Right hindlimb (tissue), 1 donor: ENCODE data around the gene CCDC187.
"Not testable (repeated sequence)": the region's sequence is repeated elsewhere in the genome, so short reads cannot be mapped to it uniquely, and the experiment has no call there.

Experiments
- DNase-seq: peaks from one replicate; pipeline ENCODE4 v3.0.0-alpha.2; 2018

CCDC187 gene

GRCh38 chr9:136303825-136304416 lies at the start of gene CCDC187:
Gene CCDC187, minus strand, starts transcription at chr9:136304094. Its CDS starts 264 bp downstream, at chr9:136303830.
- DNase-seq, result no peak

GRCh38 chr9:136353088-136353487 lies 49.2 kb upstream of the CCDC187 start:
- DNase-seq, result no peak

GRCh38 chr9:136352682-136353081 lies 48.8 kb upstream of the CCDC187 start:
- DNase-seq, result no peak

- DNase-seq, result not testable (repeated sequence)
Measured at GRCh38 chr9:136351868-136352267, 48.0 kb upstream of the CCDC187 start.

GRCh38 chr9:136351252-136351800 lies 47.4 kb upstream of the CCDC187 start:
- no peak for DNase-seq

GRCh38 chr9:136349546-136349945 lies 45.7 kb upstream of the CCDC187 start:
- no peak for DNase-seq

- no peak for DNase-seq
Measured at GRCh38 chr9:136348691-136349090, 44.8 kb upstream of the CCDC187 start.

GRCh38 chr9:136347472-136348256 lies 43.8 kb upstream of the CCDC187 start:
- no peak for DNase-seq

GRCh38 chr9:136346927-136347465 lies 43.1 kb upstream of the CCDC187 start:
- DNase-seq, result no peak

- DNase-seq, result no peak
Measured at GRCh38 chr9:136346157-136346481, 42.2 kb upstream of the CCDC187 start.

- DNase-seq, result peak; percentile 76
Measured at GRCh38 chr9:136345281-136346156, 41.6 kb upstream of the CCDC187 start.

GRCh38 chr9:136344544-136345280 lies 40.8 kb upstream of the CCDC187 start:
- DNase-seq, result no peak

- no peak for DNase-seq
Measured at GRCh38 chr9:136343884-136344269, 40.0 kb upstream of the CCDC187 start.

- no peak for DNase-seq
Measured at GRCh38 chr9:136343121-136343883, 39.4 kb upstream of the CCDC187 start.

- DNase-seq, result peak; percentile 83
Measured at GRCh38 chr9:136342181-136343120, 38.6 kb upstream of the CCDC187 start.

GRCh38 chr9:136341769-136342168 lies 37.9 kb upstream of the CCDC187 start:
- no peak for DNase-seq

GRCh38 chr9:136341042-136341655 lies 37.3 kb upstream of the CCDC187 start:
- no peak for DNase-seq

- no peak for DNase-seq
Measured at GRCh38 chr9:136340356-136341041, 36.6 kb upstream of the CCDC187 start.

GRCh38 chr9:136339958-136340310 lies 36.0 kb upstream of the CCDC187 start:
- DNase-seq, result no peak
